Measurements from ENCODE around the gene TNFRSF14.
"Not testable (repeated sequence)": the region's sequence is repeated elsewhere in the genome, so short reads cannot be mapped to it uniquely, and the experiment has no call there.

The TNFRSF14 gene

GRCh38 chr1:2570332-2570731, 14.2 kb downstream of the TNFRSF14 start:
- H3K27ac ChIP-seq = no peak overlapping the region
- TF ChIP-seq ZFX (IDR thresholded peaks at IDR 0.05; ENCODE audit: borderline replicate concordance) (no peak), CTCF (IDR thresholded peaks at IDR 0.05) (no peak)

- TF ChIP-seq CTCF (IDR thresholded peaks at IDR 0.05) = no peak
- no peak for TF ChIP-seq ZFX (IDR thresholded peaks at IDR 0.05; ENCODE audit: borderline replicate concordance)
- H3K27ac ChIP-seq = no peak overlapping the region
Observed at GRCh38 chr1:2571348-2571747, 15.2 kb downstream of the TNFRSF14 start.

GRCh38 chr1:2573250-2573920, 17.2 kb downstream of the TNFRSF14 start:
- TF ChIP-seq CTCF (IDR thresholded peaks at IDR 0.05) (no peak), ZFX (IDR thresholded peaks at IDR 0.05; ENCODE audit: borderline replicate concordance) (no peak)
- no peak overlapping the region for H3K27ac ChIP-seq

GRCh38 chr1:2574350-2574749, 18.2 kb downstream of the TNFRSF14 start:
- H3K27ac ChIP-seq = no peak overlapping the region
- TF ChIP-seq ZFX (IDR thresholded peaks at IDR 0.05; ENCODE audit: borderline replicate concordance) (no peak), CTCF (IDR thresholded peaks at IDR 0.05) (no peak)

- H3K27ac ChIP-seq = no peak overlapping the region
- TF ChIP-seq CTCF (IDR thresholded peaks at IDR 0.05) (no peak), ZFX (IDR thresholded peaks at IDR 0.05; ENCODE audit: borderline replicate concordance) (no peak)
Observed at GRCh38 chr1:2575801-2576663, 19.9 kb downstream of the TNFRSF14 start.

GRCh38 chr1:2577565-2578075, 21.4 kb downstream of the TNFRSF14 start:
- H3K27ac ChIP-seq = not testable (repeated sequence)

- TF ChIP-seq CTCF (IDR thresholded peaks at IDR 0.05) (no peak), ZFX (IDR thresholded peaks at IDR 0.05; ENCODE audit: borderline replicate concordance) (no peak)
- H3K27ac ChIP-seq = no peak overlapping the region
Observed at GRCh38 chr1:2578758-2579118, 22.6 kb downstream of the TNFRSF14 start.

All from 22Rv1 (cell line).